SU-DHL-6 (cell line): ENCODE results near the gene ACHE.

Source experiments
- CTCF ChIP-seq: fragments of 200-600 bp; sonication (generic); IDR thresholded peaks from one replicate; pipeline ENCODE4 v1.5.1; 2017; ENCODE audit warnings: antibody characterized with exemption, mild to moderate bottlenecking, low read length, moderate library complexity; ENCODE audit not compliant: insufficient read depth, poor library complexity, severe bottlenecking
- EZH2phosphoT487 ChIP-seq: fragments of 200-600 bp; sonication (generic), shearing (Covaris generic); conservative IDR thresholded peaks from 2 replicates; pipeline ENCODE4 v1.6.1; 2018; ENCODE audit warnings: mild to moderate bottlenecking, antibody characterized with exemption, low read length, moderate library complexity, mixed read lengths

GRCh38 chr7:100895701-100895955 lies at the start of gene ACHE:
- TF ChIP-seq CTCF (no peak), EZH2phosphoT487 (no peak)
